Esophagus (tissue), 2 donors: ENCODE measurements around the gene CMIP. TPM values are rescaled to one million over a fixed set of nuclear protein-coding genes. Genes with fewer than 3 reads are reported as not detected.

Experiments
- H3K27ac ChIP-seq, 2 donors: one replicate each; pipeline ENCODE4 v1.5.1; 2013; ENCODE audit warnings: low read depth in 2 of 2, mild to moderate bottlenecking in 2 of 2, inconsistent platforms in 1 of 2, low read length in 1 of 2, moderate library complexity in 1 of 2
- H3K27me3 ChIP-seq, 2 donors: one replicate each; pipeline ENCODE4 v1.6.1; 2013; ENCODE audit warnings: low read length in 2 of 2, control low read depth in 1 of 2, mild to moderate bottlenecking in 1 of 2; ENCODE audit not compliant: insufficient read depth in 2 of 2, control insufficient read depth in 1 of 2
- H3K36me3 ChIP-seq, 2 donors: one replicate each; pipeline ENCODE4 v1.6.1; 2013; ENCODE audit warnings: low read length in 1 of 2; ENCODE audit not compliant: control insufficient read depth in 2 of 2, insufficient read depth in 2 of 2
- H3K4me1 ChIP-seq, 2 donors: one replicate each; pipeline ENCODE4 v1.6.1; 2013; ENCODE audit warnings: low read length in 1 of 2; ENCODE audit not compliant: control insufficient read depth in 2 of 2, insufficient read depth in 2 of 2
- H3K4me3 ChIP-seq, 2 donors: one replicate each; pipeline ENCODE4 v1.5.1; 2013; ENCODE audit warnings: low read length in 2 of 2, mild to moderate bottlenecking in 2 of 2, low read depth in 1 of 2, moderate library complexity in 1 of 2
- H3K9me3 ChIP-seq, 2 donors: one replicate each; pipeline ENCODE4 v1.6.1; 2013; ENCODE audit warnings: mild to moderate bottlenecking in 2 of 2, low read depth in 1 of 2, low read length in 1 of 2, moderate library complexity in 1 of 2; ENCODE audit not compliant: control insufficient read depth in 2 of 2, insufficient read depth in 1 of 2
- WGBS, 2 donors: extraction: QIAGEN DNeasy Blood & Tissue Kit; methylation state at CpG; one replicate each; pipeline ENCODE4 v1.1.7; 2013; 5-methylcytosine and 5-hydroxymethylcytosine counted together
- polyA plus RNA-seq, 2 donors: library from polyadenylated mRNA; stranded (reverse); fragments of 200-250 nt; gene quantifications; one replicate each; pipeline ENCODE4 v1.2.3, GENCODE V29; 2013
- donor health status: healthy with polysubstance abuse.
- donor health status: Bipolar disorder and iron deficiency.

CMIP gene
- polyA plus RNA-seq, 2 donors = 16.9 to 19.3 TPM

DNA sequence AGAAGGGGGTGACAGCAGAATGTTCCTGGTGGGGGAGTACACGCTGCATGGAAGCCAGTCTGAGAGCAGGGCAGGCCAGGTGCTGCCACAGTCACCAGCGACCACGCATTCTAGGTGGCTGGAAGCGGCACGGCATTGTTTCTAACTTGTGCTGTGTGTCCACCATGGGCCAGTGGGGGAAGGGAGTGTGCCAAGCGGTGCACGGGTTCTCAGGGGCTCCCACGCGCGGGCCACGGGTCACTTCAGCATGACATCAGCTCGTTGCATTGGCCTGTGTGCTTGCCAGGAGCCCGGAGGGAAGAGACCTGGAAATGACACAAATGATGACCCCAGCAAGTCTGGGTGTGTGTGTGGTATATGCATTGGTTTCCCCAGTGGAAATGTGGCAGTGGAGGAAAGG is 169.6 kb downstream of the CMIP start:
- no peak overlapping the region for H3K4me3 ChIP-seq
- H3K27ac ChIP-seq = no peak overlapping the region
- no peaks in the 10 kb centered on the region for H3K9me3 ChIP-seq
- H3K27me3 ChIP-seq = no peaks in the 10 kb centered on the region
- 84 to 85% methylated on average over 13 of the region's 13 CpGs for WGBS, 2 donors
- peaks cover 0 to 10% of the 10 kb centered on the region in 2 donors for H3K36me3 ChIP-seq
- peaks cover 9 to 57% of the 10 kb centered on the region in 2 donors for H3K4me1 ChIP-seq

DNA sequence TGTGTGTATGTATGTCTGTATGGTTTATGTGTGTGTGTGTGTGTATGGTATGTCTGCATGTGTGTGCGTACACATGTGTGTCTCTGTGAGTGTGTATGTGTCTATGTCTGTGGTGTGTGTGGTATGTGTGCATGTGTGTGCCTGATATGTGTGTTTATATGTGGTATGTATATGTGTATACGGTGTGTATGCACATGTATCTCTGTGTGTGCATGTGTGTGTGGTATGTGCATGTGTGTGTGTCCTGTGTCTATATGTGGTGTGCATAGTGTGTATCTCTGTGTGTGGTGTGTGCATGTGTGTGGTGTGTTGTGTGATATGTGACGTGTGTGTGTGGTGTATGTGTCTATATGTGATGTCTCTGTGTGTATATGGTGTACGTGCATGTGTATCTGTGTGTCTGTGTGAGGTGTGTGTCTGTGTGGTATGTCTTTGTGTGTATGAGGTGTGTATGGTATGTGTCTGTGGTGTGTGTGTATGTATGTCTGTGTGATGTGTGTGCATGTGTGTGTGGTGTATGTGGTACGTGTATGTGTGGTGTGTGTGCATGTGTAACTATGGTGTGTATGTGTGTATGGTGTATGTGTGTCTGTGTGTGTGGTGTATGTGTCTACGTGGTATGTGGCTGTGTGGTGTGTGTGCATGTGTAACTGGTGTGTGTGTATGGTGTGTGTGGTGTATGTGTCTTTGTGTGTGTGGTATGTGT is 170.2 kb downstream of the CMIP start:
- H3K4me1 ChIP-seq = peaks cover 9 to 55% of the 10 kb centered on the region in 2 donors
- H3K36me3 ChIP-seq = peaks cover 0 to 6% of the 10 kb centered on the region in 2 donors
- WGBS, 2 donors = 93 to 95% methylated on average over 6 of the region's 6 CpGs
- no peaks in the 10 kb centered on the region for H3K9me3 ChIP-seq
- no peaks in the 10 kb centered on the region for H3K27me3 ChIP-seq
- no peak overlapping the region for H3K4me3 ChIP-seq
- H3K27ac ChIP-seq = no peak overlapping the region

DNA sequence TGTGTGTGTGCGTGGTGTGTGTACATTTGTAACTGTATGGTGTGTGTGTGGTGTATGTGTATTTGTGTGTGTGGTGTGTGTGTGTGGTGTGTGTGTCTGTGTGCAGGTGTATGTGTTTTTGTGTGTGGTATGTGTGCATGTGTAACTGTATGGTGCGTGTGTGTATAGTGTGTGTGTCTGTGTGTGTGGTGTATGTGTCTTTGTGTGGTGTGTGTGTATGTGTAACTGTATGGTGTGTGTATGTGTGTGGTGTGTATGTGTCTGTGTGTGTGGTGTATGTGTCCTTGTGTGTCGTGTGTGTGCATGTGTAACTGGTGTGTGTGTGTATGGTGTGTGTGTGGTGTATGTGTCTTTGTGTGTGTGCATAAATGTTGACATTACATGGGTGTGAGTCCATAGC is 170.8 kb downstream of the CMIP start:
- Histone ChIP-seq H3K27ac (no peak overlapping the region), H3K36me3 (peaks cover 0 to 3% of the 10 kb centered on the region in 2 donors), H3K4me1 (peaks cover 7 to 49% of the 10 kb centered on the region in 2 donors), H3K9me3 (no peaks in the 10 kb centered on the region), H3K4me3 (no peak overlapping the region), H3K27me3 (no peaks in the 10 kb centered on the region)
- WGBS, 2 donors = 97 to 98% methylated on average over 3 of the region's 3 CpGs

DNA sequence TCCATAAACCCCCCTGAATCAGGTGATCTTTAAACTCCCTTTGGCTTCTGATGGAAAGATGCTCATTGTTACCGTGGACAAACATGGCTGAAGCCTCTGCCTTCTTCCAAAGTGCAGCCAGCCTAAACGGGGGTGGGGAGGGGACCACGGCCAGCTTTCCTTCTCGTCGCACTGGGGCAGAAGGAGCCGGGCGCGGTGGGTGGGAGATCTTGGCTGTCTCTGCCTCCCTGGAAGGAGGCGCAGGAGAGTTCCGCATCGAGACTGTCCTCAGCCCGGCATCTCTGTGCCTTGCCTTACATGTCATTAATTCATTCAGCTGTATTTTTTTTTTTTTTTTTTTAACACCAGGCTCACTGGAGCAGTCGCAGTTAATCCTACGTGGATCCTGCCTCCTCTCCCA is 171.2 kb downstream of the CMIP start:
- H3K4me1 ChIP-seq = peaks cover 7 to 48% of the 10 kb centered on the region in 2 donors
- peak overlapping the region in 1 of 2 donors; percentile 48 for H3K27ac ChIP-seq
- no peaks in the 10 kb centered on the region for H3K9me3 ChIP-seq
- peaks cover 0 to 3% of the 10 kb centered on the region in 2 donors for H3K36me3 ChIP-seq
- H3K27me3 ChIP-seq = no peaks in the 10 kb centered on the region
- no peak overlapping the region for H3K4me3 ChIP-seq
- 83 to 84% methylated on average over 14 of the region's 14 CpGs for WGBS, 2 donors

DNA sequence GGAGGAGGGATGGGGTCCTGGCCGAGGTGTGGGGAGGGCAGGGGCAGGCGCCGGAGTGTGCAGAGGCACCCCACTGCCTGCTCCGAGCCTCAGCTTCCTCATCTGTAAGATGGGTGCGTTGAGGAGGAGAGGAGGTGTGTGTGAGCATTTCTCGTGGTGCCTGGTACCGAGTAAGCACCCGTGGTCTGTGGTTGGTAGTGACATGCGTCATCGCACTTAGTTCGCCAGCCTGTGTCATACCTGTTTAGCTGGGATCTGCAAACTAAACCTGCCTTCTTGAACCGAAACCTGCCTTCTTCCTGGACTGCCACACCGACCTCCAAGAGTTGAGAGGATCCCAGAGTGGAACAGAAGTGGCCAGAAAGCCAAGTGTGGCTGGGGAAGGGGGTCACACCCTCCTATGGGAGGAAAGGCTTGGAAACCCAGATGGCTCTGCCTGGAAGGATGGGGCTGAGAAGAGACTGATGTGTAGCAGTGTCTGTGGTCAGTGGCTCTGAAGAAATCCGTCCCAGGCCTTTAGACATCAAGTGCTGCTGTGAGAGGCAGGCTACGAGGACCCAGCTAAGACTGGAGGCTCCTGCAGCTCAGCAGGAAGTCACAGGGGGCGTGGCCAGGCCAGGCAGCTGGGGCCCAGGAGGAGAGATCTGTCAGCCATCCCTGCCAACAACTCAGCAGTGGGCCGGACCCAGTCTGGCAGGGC is 171.9 kb downstream of the CMIP start:
- WGBS, 2 donors = 58 to 62% methylated on average over 17 of the region's 17 CpGs
- H3K4me1 ChIP-seq = peaks cover 7 to 47% of the 10 kb centered on the region in 2 donors

DNA sequence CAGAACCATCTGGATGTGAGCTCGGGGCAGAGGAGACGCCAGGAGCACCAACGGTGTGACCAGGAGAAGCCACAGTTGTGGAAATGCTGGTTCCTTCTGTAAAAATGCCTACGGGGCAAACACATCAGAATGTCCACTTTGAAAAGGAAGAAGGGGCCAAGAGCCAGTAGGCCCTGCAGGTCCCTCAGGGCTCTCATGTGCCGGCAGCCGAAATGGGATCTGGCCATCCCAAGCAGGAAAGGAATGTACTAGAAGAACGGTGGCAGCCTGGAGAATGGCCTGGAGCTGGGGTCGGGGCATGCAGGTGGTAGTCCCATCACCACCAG is 172.4 kb downstream of the CMIP start:
- Histone ChIP-seq H3K9me3 (no peaks in the 10 kb centered on the region), H3K4me3 (no peak overlapping the region), H3K27ac (peak overlapping the region; percentile 16 to 84), H3K27me3 (no peaks in the 10 kb centered on the region), H3K36me3 (no peaks in the 10 kb centered on the region), H3K4me1 (peaks cover 9 to 44% of the 10 kb centered on the region in 2 donors)
- WGBS, 2 donors = 51 to 56% methylated on average over 8 of the region's 8 CpGs

More for the DNA sequence above, 171.9 kb downstream of the CMIP start:
- Histone ChIP-seq H3K36me3 (no peaks in the 10 kb centered on the region), H3K27me3 (no peaks in the 10 kb centered on the region), H3K9me3 (no peaks in the 10 kb centered on the region), H3K4me3 (no peak overlapping the region), H3K27ac (peak overlapping the region; percentile 63 to 84)

DNA sequence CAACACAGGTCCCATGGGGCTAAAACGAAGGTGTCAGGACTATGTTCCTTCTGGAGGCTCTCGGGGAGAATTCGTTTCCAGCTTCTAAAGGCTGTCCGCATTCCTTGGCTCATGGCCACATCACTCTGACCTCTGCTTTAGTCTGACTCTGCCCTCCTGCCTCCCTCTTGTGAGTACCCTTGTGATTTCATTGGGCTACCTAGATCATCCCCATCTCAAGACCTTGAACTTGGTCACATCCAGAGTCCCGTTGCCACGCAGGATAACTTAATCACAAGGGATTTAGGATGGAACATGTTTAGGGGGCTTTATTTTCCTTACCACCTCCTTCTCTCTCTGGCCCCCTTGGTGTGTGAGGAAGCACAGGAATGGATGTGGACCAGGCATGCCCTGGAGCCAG is 173.6 kb downstream of the CMIP start:
- Histone ChIP-seq H3K4me3 (no peak overlapping the region), H3K27ac (peak overlapping the region; percentile 6 to 56), H3K27me3 (no peaks in the 10 kb centered on the region), H3K36me3 (no peaks in the 10 kb centered on the region), H3K4me1 (peaks cover 6 to 38% of the 10 kb centered on the region in 2 donors), H3K9me3 (no peaks in the 10 kb centered on the region)
- 68 to 76% methylated on average over 6 of the region's 6 CpGs for WGBS, 2 donors

DNA sequence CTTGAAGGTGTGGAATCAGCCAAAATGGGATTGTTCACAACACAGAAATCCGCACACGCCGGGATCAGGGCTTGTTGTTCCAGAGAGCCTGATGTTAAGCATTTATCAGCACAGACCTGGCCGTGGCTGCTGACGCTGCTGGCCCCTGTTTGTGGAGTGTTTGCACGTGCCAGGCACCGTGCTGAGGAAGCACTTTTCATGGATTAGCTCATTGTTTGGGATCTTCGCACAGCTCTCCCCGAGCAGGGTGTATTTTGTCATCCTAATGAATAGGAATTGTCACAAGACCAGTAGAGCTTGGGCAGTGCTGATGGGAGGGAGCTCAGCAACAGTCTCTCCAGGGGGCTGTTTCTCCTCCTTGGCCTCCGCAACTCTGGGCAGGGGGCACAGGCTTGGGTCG is 174.1 kb downstream of the CMIP start:
- peak overlapping the region; percentile 6 to 56 for H3K27ac ChIP-seq
- H3K27me3 ChIP-seq = no peaks in the 10 kb centered on the region
- H3K4me3 ChIP-seq = no peak overlapping the region
- no peaks in the 10 kb centered on the region for H3K36me3 ChIP-seq
- H3K4me1 ChIP-seq = peaks cover 6 to 37% of the 10 kb centered on the region in 2 donors
- 43 to 55% methylated on average over 11 of the region's 11 CpGs for WGBS, 2 donors
- H3K9me3 ChIP-seq = no peaks in the 10 kb centered on the region

DNA sequence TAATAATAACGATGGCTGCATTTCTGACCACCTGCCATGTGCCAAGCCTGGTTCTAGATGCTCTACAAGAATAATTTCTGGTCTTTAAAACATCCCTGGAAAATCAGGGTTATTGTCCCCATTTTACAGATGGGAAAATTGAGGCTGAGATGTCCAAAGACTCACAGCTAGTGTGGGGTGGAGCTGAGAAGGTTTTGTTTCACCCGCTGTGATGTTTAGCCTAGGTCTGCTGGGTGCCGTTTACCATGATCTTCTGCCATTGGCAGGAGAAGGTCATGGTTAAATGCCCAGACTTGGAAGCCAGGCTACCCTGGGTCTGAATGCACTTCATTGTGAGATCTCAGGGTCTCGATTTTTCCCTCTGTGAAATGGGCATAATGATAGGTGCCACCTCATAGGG is 175.4 kb downstream of the CMIP start:
- H3K4me1 ChIP-seq = peaks cover 8 to 34% of the 10 kb centered on the region in 2 donors
- H3K9me3 ChIP-seq = no peaks in the 10 kb centered on the region
- peak overlapping the region; percentile 92 to 93 for H3K27ac ChIP-seq
- no peaks in the 10 kb centered on the region for H3K36me3 ChIP-seq
- no peaks in the 10 kb centered on the region for H3K27me3 ChIP-seq
- no peak overlapping the region for H3K4me3 ChIP-seq
- WGBS, 2 donors = 91 to 92% methylated on average over 4 of the region's 4 CpGs

DNA sequence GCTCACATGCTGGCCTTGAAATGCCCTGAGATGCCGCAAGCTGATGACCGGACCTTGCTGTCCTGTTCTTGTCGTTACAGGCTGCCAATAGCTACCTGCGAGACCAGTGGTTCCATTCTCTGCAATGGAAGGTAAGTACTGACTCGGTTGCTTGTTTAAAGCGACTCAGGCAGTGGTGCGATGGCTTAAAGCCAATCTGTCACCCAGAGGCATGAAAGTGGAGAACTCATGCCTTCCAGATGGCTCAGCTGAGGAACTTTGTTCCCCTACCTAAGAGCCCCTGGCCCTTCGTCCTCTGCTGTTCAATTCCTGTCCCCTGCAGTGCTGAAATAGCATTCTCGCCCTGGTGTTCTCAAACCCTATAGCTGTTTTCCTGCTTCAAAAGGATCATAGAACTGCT is 176.2 kb downstream of the CMIP start:
- no peaks in the 10 kb centered on the region for H3K27me3 ChIP-seq
- no peaks in the 10 kb centered on the region for H3K36me3 ChIP-seq
- peak overlapping the region; percentile 92 to 93 for H3K27ac ChIP-seq
- WGBS, 2 donors = 74 to 77% methylated on average over 9 of the region's 9 CpGs
- no peak overlapping the region for H3K4me3 ChIP-seq
- H3K4me1 ChIP-seq = peaks cover 9 to 35% of the 10 kb centered on the region in 2 donors
- H3K9me3 ChIP-seq = no peaks in the 10 kb centered on the region
